Ovary (tissue), 9 donors: ENCODE data around the gene KCNMA1. TPM values are rescaled to one million over a fixed set of nuclear protein-coding genes. Genes with fewer than 3 reads are reported as not detected.

Source experiments
- DNase-seq, 5 donors: peaks; one replicate each; pipeline ENCODE4 v3.0.0-alpha.2; 2019 to 2020
- H3K27ac ChIP-seq, 2 donors: fragments of 200-600 bp; one replicate each; pipeline versions ENCODE4 v1.5.1 to v1.8.0; 2019 to 2022
- H3K27me3 ChIP-seq: fragments of 200-600 bp; one replicate; pipeline ENCODE4 v1.8.0; 2022
- H3K36me3 ChIP-seq: fragments of 200-600 bp; sonication (generic); one replicate; pipeline ENCODE4 v1.5.1; 2019
- H3K4me1 ChIP-seq: one replicate; pipeline ENCODE4 v1.8.1; 2013; ENCODE audit warnings: mild to moderate bottlenecking, moderate library complexity; ENCODE audit not compliant: insufficient read depth
- H3K4me3 ChIP-seq: fragments of 200-600 bp; sonication (generic); one replicate; pipeline ENCODE4 v1.5.1; 2017
- H3K9me3 ChIP-seq, 2 donors: fragments of 200-600 bp in 1 of 2; sonication (generic) in 1 of 2; one replicate each; pipeline versions ENCODE4 v1.5.1 to v1.8.1; 2013 to 2019; ENCODE audit warnings: mild to moderate bottlenecking in 1 of 2, moderate library complexity in 1 of 2
- EP300 ChIP-seq: sonication (generic); formaldehyde crosslinking; IDR thresholded peaks from one replicate; pipeline ENCODE4 v1.6.1; 2017; ENCODE audit warnings: antibody characterized with exemption
- POLR2A ChIP-seq: fragments of 450-650 bp; IDR thresholded peaks from one replicate; pipeline ENCODE4 v1.6.1; 2017; ENCODE audit warnings: antibody characterized with exemption, mild to moderate bottlenecking, moderate library complexity
- WGBS, 3 donors: extraction: QIAGEN DNeasy Blood & Tissue Kit in 1 of 3; methylation state at CpG; one replicate each; pipeline versions ENCODE4 v1.1.5 to v1.1.7; 2013 to 2017; 5-methylcytosine and 5-hydroxymethylcytosine counted together
- intact Hi-C, 4 donors: fragments of 100-400 bp; cut with DNase I; formaldehyde crosslinking; loops; one replicate each; pipeline versions ENCODE4 v1.11.0 to v1.15.1; 2022 to 2023
- polyA plus RNA-seq, 2 donors: library from polyadenylated mRNA; stranded (reverse); fragments of 200-250 nt in 1 of 2; fragments of 350-450 nt in 1 of 2; fragmentation: Illumina TruSeq in 1 of 2; extraction: RNeasy Lipid Tissue Mini Kit (QIAGEN cat#74804) in 1 of 2; gene quantifications; one replicate each; pipeline ENCODE4 v1.2.3, GENCODE V29; 2013 to 2014
- total RNA-seq, 7 donors: library from RNA; depleted of rRNA in 2 of 7; stranded (reverse); fragments of >200 nt in 2 of 7; fragmentation: NEBNext Ultra II Directional in 3 of 7; extraction: Animal tissue kit (Norgen Biotek cat#: 25700) in 3 of 7; gene quantifications; one replicate each; pipeline versions ENCODE4 v1.1.0 to v1.2.4, GENCODE V29; 2016 to 2023
- TF ChIP-seq, protein P1 (sequence below), 3 donors: fragments of 450-650 bp in 2 of 3; fragments of 200-600 bp in 1 of 3; IDR thresholded peaks; one replicate each; pipeline versions ENCODE4 v1.5.1 to v1.8.0; 2016 to 2022; ENCODE audit warnings: antibody characterized with exemption in 3 of 3, mild to moderate bottlenecking in 1 of 3
- donor health status: DM: no; HTN: no; CAD: no; lungs with moderate emphysema.
- donor health status: DM: no; HTN: no; CAD: no.
- donor health status: Bipolar disorder and iron deficiency.
- donor health status: DM: yes; HTN: yes; CAD: no.
- donor health status: DM: no; HTN: no; CAD: no.
- donor health status: DM: yes; HTN: yes; CAD: no.

Gene KCNMA1
- total and polyA plus RNA-seq, 9 donors: 7.0 to 83.8 (median 25.1) TPM

DNA sequence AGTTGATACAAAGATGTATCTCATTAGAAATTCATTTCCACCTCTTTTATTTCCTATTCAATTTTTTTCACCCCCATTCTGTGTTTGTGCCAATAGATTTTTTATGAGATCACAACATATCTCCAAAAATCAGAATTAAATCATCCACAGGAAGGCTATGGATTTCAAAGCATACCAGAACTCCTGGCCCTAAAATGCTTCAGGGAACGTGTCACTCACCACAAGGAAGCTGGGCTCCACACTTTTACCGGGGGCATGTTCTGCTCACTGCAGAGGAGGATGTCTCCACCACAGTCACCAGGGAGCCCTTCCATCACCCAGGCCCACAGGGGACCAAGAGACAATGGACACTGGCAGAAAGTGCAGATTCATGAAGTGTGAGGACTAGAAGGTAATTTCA, 456.8 kb downstream of the KCNMA1 start:
- Histone ChIP-seq H3K36me3 (no peaks in the 10 kb centered on the region), H3K9me3 (no peaks in the 10 kb centered on the region), H3K27ac (no peak overlapping the region), H3K4me3 (no peak overlapping the region), H3K4me1 (peaks cover 1% of the 10 kb centered on the region), H3K27me3 (no peaks in the 10 kb centered on the region)
- 91 to 95% (median 95%) methylated on average over 2 of the region's 2 CpGs for WGBS, 3 donors
- TF ChIP-seq POLR2A: no peak
- no peak for TF ChIP-seq EP300
- TF ChIP-seq, protein P1, sequence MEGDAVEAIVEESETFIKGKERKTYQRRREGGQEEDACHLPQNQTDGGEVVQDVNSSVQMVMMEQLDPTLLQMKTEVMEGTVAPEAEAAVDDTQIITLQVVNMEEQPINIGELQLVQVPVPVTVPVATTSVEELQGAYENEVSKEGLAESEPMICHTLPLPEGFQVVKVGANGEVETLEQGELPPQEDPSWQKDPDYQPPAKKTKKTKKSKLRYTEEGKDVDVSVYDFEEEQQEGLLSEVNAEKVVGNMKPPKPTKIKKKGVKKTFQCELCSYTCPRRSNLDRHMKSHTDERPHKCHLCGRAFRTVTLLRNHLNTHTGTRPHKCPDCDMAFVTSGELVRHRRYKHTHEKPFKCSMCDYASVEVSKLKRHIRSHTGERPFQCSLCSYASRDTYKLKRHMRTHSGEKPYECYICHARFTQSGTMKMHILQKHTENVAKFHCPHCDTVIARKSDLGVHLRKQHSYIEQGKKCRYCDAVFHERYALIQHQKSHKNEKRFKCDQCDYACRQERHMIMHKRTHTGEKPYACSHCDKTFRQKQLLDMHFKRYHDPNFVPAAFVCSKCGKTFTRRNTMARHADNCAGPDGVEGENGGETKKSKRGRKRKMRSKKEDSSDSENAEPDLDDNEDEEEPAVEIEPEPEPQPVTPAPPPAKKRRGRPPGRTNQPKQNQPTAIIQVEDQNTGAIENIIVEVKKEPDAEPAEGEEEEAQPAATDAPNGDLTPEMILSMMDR (IDR thresholded peaks at IDR 0.05): no peak
- intact Hi-C loops: no loop called here
- no peak for DNase-seq

DNA sequence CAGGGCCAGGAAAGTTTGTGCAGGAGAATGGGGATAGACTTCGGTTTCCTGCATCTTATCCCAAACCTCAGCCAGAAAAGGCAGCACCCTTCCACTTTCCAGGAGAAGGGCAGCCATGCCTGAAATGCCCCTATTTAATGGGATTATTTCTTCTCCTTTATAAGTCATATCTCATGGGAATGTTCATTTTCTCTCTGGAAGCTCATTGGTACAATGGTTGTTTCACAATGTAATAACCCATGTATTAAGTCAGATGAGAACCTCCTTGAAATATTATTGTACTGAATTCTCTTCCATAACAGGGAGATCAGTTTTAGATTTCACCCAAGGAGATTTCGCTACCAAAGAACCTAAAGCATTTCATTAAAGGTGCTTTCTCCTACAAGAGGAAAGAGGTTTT, 457.5 kb downstream of the KCNMA1 start:
- TF ChIP-seq, protein P1 (IDR thresholded peaks at IDR 0.05): no peak
- no peak for TF ChIP-seq POLR2A
- no peak for TF ChIP-seq EP300
- intact Hi-C loops: no loop called here
- 92 to 99% (median 95%) methylated on average over 2 of the region's 2 CpGs for WGBS, 3 donors
- H3K9me3 ChIP-seq: no peaks in the 10 kb centered on the region
- H3K4me1 ChIP-seq: peaks cover 1% of the 10 kb centered on the region
- no peaks in the 10 kb centered on the region for H3K27me3 ChIP-seq
- no peak overlapping the region for H3K4me3 ChIP-seq
- H3K27ac ChIP-seq: no peak overlapping the region
- DNase-seq: no peak
- no peaks in the 10 kb centered on the region for H3K36me3 ChIP-seq

DNA sequence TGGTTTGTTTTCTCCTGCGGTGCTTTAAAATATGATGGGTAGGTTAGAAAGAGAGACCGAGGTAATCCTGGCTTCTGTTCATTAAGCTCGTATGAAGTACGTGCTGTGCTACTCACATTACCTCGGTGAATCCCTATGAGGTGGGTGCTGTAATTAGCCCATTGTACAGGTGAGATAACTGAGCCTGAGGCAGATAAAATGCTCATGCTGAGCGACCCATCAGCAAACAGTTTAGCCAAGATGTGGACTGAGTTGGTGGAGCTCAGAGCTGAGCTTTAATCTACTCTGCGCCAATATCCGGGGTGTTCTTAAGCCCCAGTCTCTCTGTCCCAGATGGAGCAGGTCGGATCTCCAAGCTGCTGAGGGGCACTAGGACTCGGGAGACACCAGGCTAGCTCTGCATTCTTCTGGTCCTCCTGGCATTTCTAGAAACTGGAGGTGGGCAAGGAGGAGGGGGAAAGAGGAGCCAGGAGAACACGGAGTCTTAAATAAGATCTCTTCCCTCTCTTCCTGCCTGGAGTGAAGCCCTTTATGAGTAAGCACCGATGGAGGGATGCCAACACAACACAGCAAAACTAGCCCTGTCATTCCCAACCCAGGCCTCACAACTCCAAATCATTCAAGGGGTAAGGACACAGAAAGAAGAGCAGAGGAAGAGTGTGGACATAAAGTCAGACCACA, 458.5 kb downstream of the KCNMA1 start:
- TF ChIP-seq, protein P1 (IDR thresholded peaks at IDR 0.05): no peak
- TF ChIP-seq POLR2A (no peak), EP300 (no peak)
- intact Hi-C loops: loop anchor here in 3 of 4 donors (5.0 to 10.0 kb wide), 4 partner anchors 66 to 463 kb away; no protein-coding TSS in a partner anchor
- no peak overlapping the region for H3K4me3 ChIP-seq
- no peaks in the 10 kb centered on the region for H3K27me3 ChIP-seq
- 58 to 60% (median 59%) methylated on average over 12 of the region's 12 CpGs for WGBS, 3 donors
- H3K4me1 ChIP-seq: peaks cover 1% of the 10 kb centered on the region
- no peaks in the 10 kb centered on the region for H3K9me3 ChIP-seq
- no peaks in the 10 kb centered on the region for H3K36me3 ChIP-seq
- no peak overlapping the region for H3K27ac ChIP-seq
- peak; percentile 61 to 74 (median 66) for DNase-seq

DNA sequence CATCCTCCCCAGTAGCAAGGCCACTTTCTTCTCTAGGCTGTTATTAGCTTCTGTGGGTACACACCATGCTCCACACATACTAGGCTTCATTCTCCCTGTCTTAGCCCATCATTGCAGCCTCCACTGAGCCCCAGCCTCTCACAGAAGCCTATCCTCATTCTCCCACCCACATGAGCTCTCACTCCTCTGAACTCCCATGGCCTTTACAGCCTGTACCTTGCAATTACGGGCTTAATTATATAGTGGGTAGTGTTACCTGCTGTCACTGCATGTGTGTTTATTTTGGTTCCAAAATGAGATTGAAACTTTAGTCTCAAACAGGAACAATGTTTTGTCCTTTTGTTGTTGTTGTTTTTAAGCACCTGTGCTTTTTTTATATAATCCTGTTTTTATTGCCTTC, 460.0 kb downstream of the KCNMA1 start:
- intact Hi-C loops: loop anchor here in 3 of 4 donors (5.0 to 10.0 kb wide), 4 partner anchors 67 to 465 kb away; no protein-coding TSS in a partner anchor
- Histone ChIP-seq H3K27ac (no peak overlapping the region), H3K9me3 (no peaks in the 10 kb centered on the region), H3K27me3 (no peaks in the 10 kb centered on the region), H3K4me3 (no peak overlapping the region), H3K36me3 (no peaks in the 10 kb centered on the region), H3K4me1 (peaks cover 1% of the 10 kb centered on the region)
- WGBS, 3 donors: 88 to 100% (median 92%) methylated on average over 1 of the region's 1 CpG
- DNase-seq: no peak
- no peak for TF ChIP-seq EP300
- no peak for TF ChIP-seq POLR2A
- TF ChIP-seq, protein P1 (IDR thresholded peaks at IDR 0.05): no peak
